Activated CD8-positive, alpha-beta memory T cell treated with anti-CD3 and anti-CD28 coated beads for 24 hours (primary cell): Measurements from ENCODE around the gene HEYL.
A peak's percentile ranks its signal among the peaks of the same experiment; 100 is the strongest.
"Not testable (repeated sequence)": the region's sequence is repeated elsewhere in the genome, so short reads cannot be mapped to it uniquely, and the experiment has no call there.

Source experiments
- DNase-seq: peaks from one replicate; pipeline ENCODE4 v3.0.0-alpha.2; 2020

HEYL gene

GRCh38 chr1:39635205-39635870, 4.1 kb downstream of the HEYL start:
- DNase-seq = no peak

- DNase-seq = no peak
Measured at GRCh38 chr1:39633422-39633821, 6.0 kb downstream of the HEYL start.

GRCh38 chr1:39632682-39633417, 6.6 kb downstream of the HEYL start:
- no peak for DNase-seq

- DNase-seq = no peak
Measured at GRCh38 chr1:39632323-39632681, 7.1 kb downstream of the HEYL start.

- DNase-seq = no peak
Measured at GRCh38 chr1:39631361-39632322, 7.8 kb downstream of the HEYL start.

GRCh38 chr1:39628807-39629350, 10.6 kb downstream of the HEYL start:
- DNase-seq = no peak

GRCh38 chr1:39626646-39627045, 12.8 kb downstream of the HEYL start:
- DNase-seq = no peak

GRCh38 chr1:39625462-39626273, 13.8 kb downstream of the HEYL start:
- DNase-seq = no peak

- no peak for DNase-seq
Measured at GRCh38 chr1:39625009-39625408, 14.4 kb downstream of the HEYL start.

- no peak for DNase-seq
Measured at GRCh38 chr1:39623053-39623452, 16.4 kb downstream of the HEYL start.

- no peak for DNase-seq
Measured at GRCh38 chr1:39622427-39622826, 17.0 kb downstream of the HEYL start.

- DNase-seq = no peak
Measured at GRCh38 chr1:39620659-39621165, 18.7 kb downstream of the HEYL start.

- DNase-seq = no peak
Measured at GRCh38 chr1:39617488-39618049, 21.9 kb downstream of the HEYL start.

- no peak for DNase-seq
Measured at GRCh38 chr1:39615086-39615673, 24.3 kb downstream of the HEYL start.

- no peak for DNase-seq
Measured at GRCh38 chr1:39614488-39614887, 25.0 kb downstream of the HEYL start.

GRCh38 chr1:39613250-39613649, 26.2 kb downstream of the HEYL start:
- DNase-seq = no peak

GRCh38 chr1:39609618-39610331, 29.7 kb downstream of the HEYL start:
- peak; percentile 92 for DNase-seq

- no peak for DNase-seq
Measured at GRCh38 chr1:39608921-39609320, 30.5 kb downstream of the HEYL start.

GRCh38 chr1:39603677-39604076, 35.8 kb downstream of the HEYL start:
- not testable (repeated sequence) for DNase-seq

GRCh38 chr1:39601667-39602255, 37.7 kb downstream of the HEYL start:
- DNase-seq = not testable (repeated sequence)
